IPS-15b (cell line): Measurements from ENCODE around the gene PHACTR3.
"Not testable (repeated sequence)": the region's sequence is repeated elsewhere in the genome, so short reads cannot be mapped to it uniquely, and the experiment has no call there.

Experiments
- H3K27me3 ChIP-seq: one replicate; pipeline ENCODE4 v1.6.1; 2013; ENCODE audit warnings: low read length; ENCODE audit not compliant: control insufficient read depth, insufficient read depth
- H3K36me3 ChIP-seq: one replicate; pipeline ENCODE4 v1.6.1; 2013; ENCODE audit warnings: low read length; ENCODE audit not compliant: control insufficient read depth, insufficient read depth
- H3K4me1 ChIP-seq: one replicate; pipeline ENCODE4 v1.6.1; 2013; ENCODE audit warnings: mild to moderate bottlenecking, low read length; ENCODE audit not compliant: control insufficient read depth, insufficient read depth
- H3K4me3 ChIP-seq: one replicate; pipeline ENCODE4 v1.5.1; 2013; ENCODE audit warnings: low read depth, low read length
- H3K9ac ChIP-seq: one replicate; pipeline ENCODE4 v1.6.1; 2013; ENCODE audit warnings: low read depth, mild to moderate bottlenecking, low read length
- H3K9me3 ChIP-seq: one replicate; pipeline ENCODE4 v1.6.1; 2013; ENCODE audit warnings: mild to moderate bottlenecking, low read length; ENCODE audit not compliant: control insufficient read depth, insufficient read depth

Gene PHACTR3

GRCh38 chr20:59857966-59858365, 253.6 kb downstream of the PHACTR3 start:
- no peak overlapping the region for H3K9ac ChIP-seq
- H3K9me3 ChIP-seq, result no peaks in the 10 kb centered on the region
- H3K36me3 ChIP-seq, result no peaks in the 10 kb centered on the region
- no peaks in the 10 kb centered on the region for H3K27me3 ChIP-seq
- H3K4me3 ChIP-seq, result no peak overlapping the region
- H3K4me1 ChIP-seq, result no peaks in the 10 kb centered on the region

GRCh38 chr20:59858425-59858824, 254.1 kb downstream of the PHACTR3 start:
- H3K9ac ChIP-seq, result no peak overlapping the region
- no peaks in the 10 kb centered on the region for H3K36me3 ChIP-seq
- no peaks in the 10 kb centered on the region for H3K27me3 ChIP-seq
- H3K4me3 ChIP-seq, result no peak overlapping the region
- H3K9me3 ChIP-seq, result no peaks in the 10 kb centered on the region
- no peaks in the 10 kb centered on the region for H3K4me1 ChIP-seq

- H3K4me1 ChIP-seq, result no peaks in the 10 kb centered on the region
- no peaks in the 10 kb centered on the region for H3K9me3 ChIP-seq
- H3K9ac ChIP-seq, result no peak overlapping the region
- H3K4me3 ChIP-seq, result no peak overlapping the region
- H3K27me3 ChIP-seq, result no peaks in the 10 kb centered on the region
- H3K36me3 ChIP-seq, result no peaks in the 10 kb centered on the region
Observed at GRCh38 chr20:59861401-59861800, 257.1 kb downstream of the PHACTR3 start.

- Histone ChIP-seq H3K9ac (no peak overlapping the region), H3K9me3 (no peaks in the 10 kb centered on the region), H3K4me3 (no peak overlapping the region)
Observed at GRCh38 chr20:59863058-59863457, 258.7 kb downstream of the PHACTR3 start.

GRCh38 chr20:59864726-59865125, 260.4 kb downstream of the PHACTR3 start:
- no peaks in the 10 kb centered on the region for H3K9me3 ChIP-seq
- H3K4me3 ChIP-seq, result no peak overlapping the region

More at GRCh38 chr20:59863058-59863457, 258.7 kb downstream of the PHACTR3 start:
- H3K4me1 ChIP-seq, result no peaks in the 10 kb centered on the region
- no peaks in the 10 kb centered on the region for H3K36me3 ChIP-seq
- H3K27me3 ChIP-seq, result no peaks in the 10 kb centered on the region

GRCh38 chr20:59866338-59866737, 262.0 kb downstream of the PHACTR3 start:
- H3K4me3 ChIP-seq, result no peak overlapping the region
- H3K27me3 ChIP-seq, result no peaks in the 10 kb centered on the region
- H3K9me3 ChIP-seq, result no peaks in the 10 kb centered on the region
- H3K9ac ChIP-seq, result no peak overlapping the region
- no peaks in the 10 kb centered on the region for H3K4me1 ChIP-seq
- H3K36me3 ChIP-seq, result no peaks in the 10 kb centered on the region

More at GRCh38 chr20:59864726-59865125, 260.4 kb downstream of the PHACTR3 start:
- H3K36me3 ChIP-seq, result no peaks in the 10 kb centered on the region
- H3K4me1 ChIP-seq, result no peaks in the 10 kb centered on the region
- H3K9ac ChIP-seq, result no peak overlapping the region
- no peaks in the 10 kb centered on the region for H3K27me3 ChIP-seq

GRCh38 chr20:59871096-59871495, 266.8 kb downstream of the PHACTR3 start:
- no peak overlapping the region for H3K9ac ChIP-seq
- H3K27me3 ChIP-seq, result no peaks in the 10 kb centered on the region
- H3K4me3 ChIP-seq, result no peak overlapping the region
- H3K4me1 ChIP-seq, result no peaks in the 10 kb centered on the region
- H3K9me3 ChIP-seq, result no peaks in the 10 kb centered on the region
- no peaks in the 10 kb centered on the region for H3K36me3 ChIP-seq

GRCh38 chr20:59873409-59873808, 269.1 kb downstream of the PHACTR3 start:
- Histone ChIP-seq H3K27me3 (no peaks in the 10 kb centered on the region), H3K36me3 (no peaks in the 10 kb centered on the region), H3K9me3 (no peaks in the 10 kb centered on the region), H3K4me3 (no peak overlapping the region), H3K9ac (no peak overlapping the region), H3K4me1 (no peaks in the 10 kb centered on the region)

GRCh38 chr20:59880198-59880597, 275.9 kb downstream of the PHACTR3 start:
- Histone ChIP-seq H3K9me3 (no peaks in the 10 kb centered on the region), H3K36me3 (no peaks in the 10 kb centered on the region), H3K27me3 (no peaks in the 10 kb centered on the region), H3K4me1 (no peaks in the 10 kb centered on the region), H3K4me3 (no peak overlapping the region), H3K9ac (no peak overlapping the region)

GRCh38 chr20:59884494-59884893, 280.2 kb downstream of the PHACTR3 start:
- no peak overlapping the region for H3K9ac ChIP-seq
- H3K36me3 ChIP-seq, result no peaks in the 10 kb centered on the region
- H3K4me3 ChIP-seq, result no peak overlapping the region
- no peaks in the 10 kb centered on the region for H3K4me1 ChIP-seq
- H3K9me3 ChIP-seq, result no peaks in the 10 kb centered on the region
- no peaks in the 10 kb centered on the region for H3K27me3 ChIP-seq

GRCh38 chr20:59888050-59888449, 283.7 kb downstream of the PHACTR3 start:
- H3K4me1 ChIP-seq, result no peaks in the 10 kb centered on the region
- H3K4me3 ChIP-seq, result no peak overlapping the region
- no peaks in the 10 kb centered on the region for H3K27me3 ChIP-seq
- no peak overlapping the region for H3K9ac ChIP-seq
- no peaks in the 10 kb centered on the region for H3K36me3 ChIP-seq
- H3K9me3 ChIP-seq, result no peaks in the 10 kb centered on the region

- H3K27me3 ChIP-seq, H3K4me1 ChIP-seq: not testable (repeated sequence)
Observed at GRCh38 chr20:59890035-59890434, 285.7 kb downstream of the PHACTR3 start.

GRCh38 chr20:59891581-59891980, 287.2 kb downstream of the PHACTR3 start:
- Histone ChIP-seq H3K9ac (no peak overlapping the region), H3K9me3 (no peaks in the 10 kb centered on the region), H3K4me1 (no peaks in the 10 kb centered on the region), H3K27me3 (no peaks in the 10 kb centered on the region), H3K4me3 (no peak overlapping the region), H3K36me3 (no peaks in the 10 kb centered on the region)

More at GRCh38 chr20:59890035-59890434, 285.7 kb downstream of the PHACTR3 start:
- not testable (repeated sequence) for H3K36me3 ChIP-seq, H3K9me3 ChIP-seq, H3K9ac ChIP-seq, H3K4me3 ChIP-seq
